Astrocyte (in vitro differentiated cells and primary cell): ENCODE measurements around the gene ITGB1BP1.

Experiments used
- CTCF ChIP-seq: IDR thresholded peaks from 2 replicates; pipeline ENCODE4 v1.5.1; 2011; ENCODE audit warnings: low read depth, mild to moderate bottlenecking, inconsistent platforms, low read length, moderate library complexity; ENCODE audit not compliant: insufficient read depth
- EZH2 ChIP-seq: IDR thresholded peaks from 2 replicates; pipeline ENCODE4 v1.6.1; 2012; ENCODE audit warnings: mild to moderate bottlenecking, low read length, inconsistent platforms; ENCODE audit not compliant: insufficient read depth

DNA sequence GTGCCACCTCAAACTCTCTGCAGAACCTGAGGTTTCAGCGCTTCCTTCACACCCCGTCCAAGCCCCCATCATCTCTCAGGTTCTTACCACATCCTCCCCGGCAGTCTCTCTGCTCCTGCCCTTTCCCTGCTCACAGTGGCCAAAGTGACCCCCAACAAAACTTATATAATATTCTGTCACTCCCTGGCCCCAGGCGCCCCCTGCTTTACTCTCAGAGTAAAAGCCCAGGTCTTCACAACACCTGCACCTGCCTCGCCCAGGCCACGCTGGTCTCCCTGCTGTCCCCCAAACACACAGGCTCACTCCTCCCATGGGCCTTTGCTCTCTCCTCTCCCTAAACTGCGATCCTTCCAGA, 6.4 kb downstream of the ITGB1BP1 start:
- no peak for TF ChIP-seq CTCF
- TF ChIP-seq EZH2, result no peak
